HG03469 (cell line): Measurements from ENCODE around the gene RWDD2A.
"Not testable (repeated sequence)": the region's sequence is repeated elsewhere in the genome, so short reads cannot be mapped to it uniquely, and the experiment has no call there.

ENCODE experiments used
- ATAC-seq: cut with Tn5 transposase; IDR thresholded peaks from one replicate; pipeline ENCODE4 v1.9.1; 2021; ENCODE audit warnings: mild to moderate bottlenecking, moderate library complexity, moderate number of reproducible peaks; ENCODE audit not compliant: unreplicated experiment

The RWDD2A gene

DNA sequence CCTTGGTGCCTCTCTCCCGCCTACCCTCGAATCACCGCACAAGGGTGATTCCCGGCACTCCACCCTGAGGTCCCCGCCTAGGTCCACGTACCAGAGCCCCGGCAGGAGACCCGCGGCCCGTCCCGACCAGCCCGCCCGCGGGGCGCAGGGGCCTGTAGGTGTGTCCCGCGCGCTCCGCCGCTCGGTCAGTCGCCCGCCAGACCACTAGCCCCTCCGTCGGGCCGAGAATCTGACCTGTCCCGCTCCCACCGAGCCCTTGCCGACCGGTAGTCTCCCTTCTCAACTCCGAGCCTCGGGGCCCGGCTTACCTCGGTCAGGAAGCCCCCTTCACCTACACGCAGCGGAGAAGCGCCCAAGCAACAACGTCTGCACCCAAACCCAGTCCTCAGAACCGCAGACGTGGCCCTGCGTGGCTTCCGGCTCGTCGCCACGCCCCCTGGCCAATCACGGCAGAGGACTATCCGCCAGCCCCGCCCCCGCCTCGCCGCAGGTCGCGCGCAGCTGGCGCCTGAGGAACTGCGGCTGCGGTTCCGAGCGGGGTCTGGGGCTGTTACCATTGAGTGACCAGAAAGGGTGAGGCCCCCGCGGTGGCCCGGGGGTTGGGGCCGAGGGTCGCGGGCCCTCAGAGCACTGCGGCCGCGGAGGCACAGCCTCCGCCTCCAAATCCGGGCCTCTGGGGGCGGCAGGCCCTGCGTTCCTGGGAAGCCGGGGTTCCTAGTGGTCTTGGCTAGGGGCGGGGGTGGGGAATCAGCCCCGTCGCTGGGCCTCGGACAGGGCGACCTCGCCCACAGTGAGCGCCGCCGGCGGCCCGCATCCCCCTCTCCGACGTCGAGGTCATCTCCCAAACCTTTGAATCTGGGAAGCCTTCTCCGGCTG, at the start of gene RWDD2A, which contains the start of gene PGM3:
RWDD2A (plus strand) TSS at position 487 of the 876 bp plus-strand sequence. CDS start 1,095 bp downstream, outside the sequence.
PGM3 (minus strand) TSS at position 395 of the 876 bp plus-strand sequence. CDS start 2,253 bp downstream, outside the sequence.
- peak; percentile 99 for ATAC-seq

DNA sequence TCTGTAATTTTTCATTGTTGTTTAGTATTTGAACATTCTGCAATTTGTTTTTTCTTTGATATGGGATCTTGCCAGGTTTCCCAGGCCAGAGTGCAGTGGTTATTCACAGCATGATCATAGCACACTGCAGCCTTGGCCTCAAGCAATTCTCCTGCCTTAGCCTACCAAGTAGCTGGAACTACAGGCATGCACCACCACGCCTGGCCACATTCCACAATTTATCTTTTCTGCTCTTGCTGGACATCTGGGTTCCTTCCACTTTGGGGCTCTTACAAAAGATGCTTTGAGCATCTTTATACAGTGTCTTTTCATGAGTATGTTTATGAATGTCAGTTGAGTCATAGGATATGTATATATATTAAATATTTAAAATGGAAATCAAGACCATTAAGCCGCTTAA, 42.0 kb upstream of the RWDD2A start:
- no peak for ATAC-seq

DNA sequence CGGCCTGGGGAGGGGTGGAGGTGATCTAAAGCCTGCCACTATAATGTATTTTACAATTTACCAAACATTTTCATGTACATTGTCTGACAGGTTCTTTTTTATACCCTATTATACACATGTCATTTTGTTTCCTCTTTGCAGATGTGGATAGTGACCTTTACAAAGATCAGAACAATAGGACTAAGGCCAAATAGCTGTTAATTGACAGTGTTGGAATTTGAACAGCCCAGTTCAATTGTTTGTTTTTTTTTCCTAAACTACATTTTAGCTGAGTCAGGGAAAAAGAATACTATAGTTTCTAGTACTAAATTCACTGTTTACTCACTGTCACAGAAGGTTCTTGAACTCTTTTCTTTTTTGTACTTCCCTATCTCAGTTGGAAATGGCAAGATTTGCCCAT, 40.2 kb upstream of the RWDD2A start:
- no peak for ATAC-seq

DNA sequence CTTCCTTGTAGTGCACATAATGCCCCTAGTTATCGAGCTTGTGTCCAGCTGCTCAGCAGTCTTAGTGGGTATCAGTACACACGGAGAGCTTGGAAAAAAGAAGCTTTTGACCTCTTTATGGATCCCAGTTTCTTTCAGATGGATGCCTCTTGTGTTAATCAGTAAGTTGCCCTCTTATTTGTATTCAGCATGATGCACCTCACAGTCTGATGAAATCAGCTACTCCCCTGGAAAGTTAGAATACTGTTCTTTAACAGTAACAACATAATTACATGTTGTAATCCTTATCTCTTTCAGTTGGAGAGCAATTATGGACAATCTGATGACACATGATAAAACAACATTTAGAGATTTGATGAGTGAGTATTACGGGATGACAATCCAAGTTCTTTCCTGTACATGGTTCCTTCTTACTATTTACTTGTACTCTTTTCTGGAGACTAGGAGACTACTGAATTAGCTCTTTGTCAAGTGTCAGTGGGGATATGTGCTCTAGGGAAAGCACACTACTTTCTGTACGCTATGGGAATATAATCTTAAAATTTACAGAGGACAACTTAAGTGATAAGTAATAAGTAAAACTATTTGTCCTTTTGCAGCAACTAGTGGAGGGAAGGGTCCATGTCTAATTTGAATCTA, 39.2 kb upstream of the RWDD2A start:
- ATAC-seq: no peak

DNA sequence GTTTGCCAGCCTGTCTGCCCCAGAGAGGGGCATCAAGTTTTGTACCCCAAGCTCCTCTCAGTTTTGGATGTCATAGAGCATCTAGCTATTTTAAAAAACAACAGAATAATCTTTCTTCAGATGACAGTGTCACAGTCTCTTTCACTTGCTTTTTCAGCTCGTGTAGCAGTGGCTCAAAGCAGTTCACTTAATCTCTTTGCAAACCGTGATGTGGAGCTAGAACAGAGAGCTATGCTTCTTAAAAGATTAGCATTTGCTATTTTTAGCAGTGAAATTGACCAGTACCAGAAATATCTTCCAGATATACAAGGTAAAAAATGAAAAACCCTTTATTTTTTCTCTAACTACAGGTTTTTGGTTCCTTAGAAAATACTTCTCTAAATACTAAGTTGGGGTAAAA, 37.4 kb upstream of the RWDD2A start:
- ATAC-seq: no peak

DNA sequence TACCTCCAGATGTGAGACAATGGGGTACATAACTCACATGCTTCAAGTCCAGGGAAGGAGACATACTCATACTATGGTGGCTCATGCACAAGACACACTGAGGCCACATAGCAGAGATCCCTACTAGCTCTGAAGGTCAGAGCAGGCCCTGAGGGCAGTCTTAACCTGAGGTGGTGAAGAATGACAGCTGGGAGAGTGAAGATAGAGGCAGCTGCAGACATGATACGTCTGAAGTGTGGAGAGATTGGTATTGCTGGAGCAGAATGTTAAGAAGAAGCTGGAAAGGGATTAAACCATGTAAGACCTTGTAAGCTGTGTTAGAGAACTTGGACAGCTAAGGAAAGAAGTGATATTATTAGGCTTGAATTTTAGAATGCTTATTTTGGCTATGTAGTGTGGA, 33.0 kb upstream of the RWDD2A start:
- no peak for ATAC-seq

DNA sequence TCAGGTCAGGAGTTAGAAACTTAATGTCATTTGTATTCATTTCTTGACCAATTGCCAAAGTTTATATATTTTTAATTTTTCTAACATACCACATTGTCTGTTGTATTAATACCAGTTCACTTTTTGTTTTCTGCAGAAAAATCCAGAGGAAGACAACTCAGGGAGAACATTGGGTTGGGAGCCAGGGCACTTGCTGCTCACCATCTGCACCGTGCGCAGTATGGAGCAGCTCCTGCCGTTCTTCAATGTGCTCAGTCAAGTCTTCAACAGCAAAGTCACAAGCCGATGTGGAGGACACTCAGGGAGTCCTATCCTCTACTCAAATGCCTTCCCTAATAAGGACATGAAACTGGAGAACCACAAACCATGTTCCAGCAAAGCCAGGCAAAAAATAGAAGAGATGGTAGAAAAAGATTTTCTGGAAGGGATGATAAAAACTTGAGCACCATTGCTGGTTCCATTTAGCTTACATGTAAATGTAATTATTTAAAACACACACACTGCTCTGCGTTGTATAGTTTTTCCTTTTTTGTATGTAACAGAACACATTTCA, 25.4 kb upstream of the RWDD2A start:
- ATAC-seq: no peak

DNA sequence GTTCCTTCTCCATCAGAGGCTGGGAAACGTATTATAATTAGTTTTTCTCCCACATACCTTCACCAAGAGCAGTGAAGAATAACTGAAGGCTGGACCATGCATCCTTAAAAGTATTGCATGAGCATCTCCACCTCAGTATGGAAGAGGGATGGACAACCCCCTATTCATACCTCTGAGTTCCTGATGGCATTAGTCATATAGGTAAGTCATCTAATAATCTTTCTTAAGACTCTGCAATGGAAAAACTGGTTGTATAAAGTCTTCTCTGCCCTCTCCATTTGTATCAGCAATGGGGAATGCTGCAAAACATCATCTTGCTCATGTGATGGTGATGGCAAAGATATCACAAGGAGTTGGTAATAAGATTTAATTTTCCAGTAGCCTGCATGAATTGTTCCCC, 24.6 kb upstream of the RWDD2A start:
- no peak for ATAC-seq

DNA sequence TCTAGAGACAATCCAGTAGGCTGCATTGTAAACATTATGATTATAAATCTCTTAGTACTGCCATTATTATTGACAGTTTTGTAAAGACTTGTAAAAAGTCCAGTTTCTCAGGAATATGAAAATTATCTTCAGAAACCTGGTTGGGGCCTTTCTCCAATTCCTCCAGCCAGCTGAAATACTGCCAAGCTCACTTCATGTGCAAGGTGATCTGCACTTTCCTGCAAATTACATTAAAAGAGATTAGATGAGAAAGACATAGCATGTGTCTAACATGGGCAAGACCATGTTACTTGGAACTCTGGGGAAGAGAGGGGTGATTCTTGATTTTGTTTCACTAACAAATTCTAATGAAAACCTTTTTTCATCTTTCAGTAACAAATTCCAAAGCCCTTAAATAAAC, 24.1 kb upstream of the RWDD2A start:
- ATAC-seq: no peak

DNA sequence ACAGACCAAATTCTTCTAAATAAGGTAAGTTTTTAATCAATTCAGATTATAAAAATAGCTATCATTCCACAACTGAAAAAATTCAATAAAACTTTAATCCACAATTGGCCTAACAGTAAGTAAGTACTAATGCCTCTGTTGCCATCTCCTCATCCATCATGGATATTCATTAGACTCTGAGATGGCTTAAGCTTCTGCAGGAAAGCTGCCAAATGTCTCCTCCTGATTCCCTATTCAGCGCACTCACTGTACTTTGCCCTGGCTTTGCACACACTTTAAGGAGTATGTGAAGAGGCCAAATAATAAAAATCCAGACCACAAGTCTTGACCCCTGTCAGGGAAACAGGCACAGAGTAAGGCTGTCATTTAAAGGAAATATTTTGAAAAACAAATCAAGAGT, 23.6 kb upstream of the RWDD2A start:
- ATAC-seq: no peak

DNA sequence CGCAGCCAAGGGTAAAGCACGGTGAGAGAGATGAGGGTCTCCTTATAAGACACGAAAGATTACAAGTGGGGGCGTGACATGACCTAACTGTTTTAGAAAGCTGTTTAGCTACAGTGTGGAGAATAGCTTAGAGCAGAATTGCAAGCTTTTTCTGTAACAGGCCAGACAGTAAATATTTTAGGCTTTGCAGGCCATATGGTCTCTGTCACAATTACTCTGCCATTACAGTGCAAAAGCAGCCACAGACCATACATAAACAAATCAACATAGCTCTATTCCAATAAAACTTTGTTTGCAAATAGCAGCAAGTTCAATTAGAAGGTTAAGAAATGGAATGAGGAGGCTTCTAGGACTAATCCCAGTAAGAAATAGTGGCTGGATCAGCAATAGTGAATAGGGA, 16.9 kb upstream of the RWDD2A start:
- ATAC-seq: no peak

DNA sequence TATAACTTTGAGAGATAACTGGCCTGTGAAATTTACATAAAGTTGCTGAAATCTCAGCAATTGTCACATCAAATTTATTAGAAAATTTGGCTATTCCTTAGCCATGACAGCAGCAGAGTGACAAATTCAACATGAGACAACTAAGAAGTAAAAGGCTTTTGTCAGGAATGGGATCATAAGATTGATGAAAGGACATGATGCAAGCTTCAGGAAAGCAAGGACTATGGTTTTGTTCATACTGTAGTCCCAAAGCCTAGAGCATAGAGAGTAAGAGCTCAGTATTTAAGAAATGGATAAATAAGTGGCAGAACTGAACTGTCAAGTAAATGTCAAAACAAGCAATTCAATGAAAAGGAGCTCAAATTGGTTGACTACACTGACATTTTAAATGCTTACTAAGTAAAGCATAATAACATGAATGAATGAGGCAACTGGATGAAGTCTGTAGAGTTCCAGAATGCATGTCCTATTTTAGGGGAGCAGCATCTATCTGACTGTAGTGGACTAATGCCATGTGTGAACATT, 12.7 kb upstream of the RWDD2A start:
- ATAC-seq: no peak

DNA sequence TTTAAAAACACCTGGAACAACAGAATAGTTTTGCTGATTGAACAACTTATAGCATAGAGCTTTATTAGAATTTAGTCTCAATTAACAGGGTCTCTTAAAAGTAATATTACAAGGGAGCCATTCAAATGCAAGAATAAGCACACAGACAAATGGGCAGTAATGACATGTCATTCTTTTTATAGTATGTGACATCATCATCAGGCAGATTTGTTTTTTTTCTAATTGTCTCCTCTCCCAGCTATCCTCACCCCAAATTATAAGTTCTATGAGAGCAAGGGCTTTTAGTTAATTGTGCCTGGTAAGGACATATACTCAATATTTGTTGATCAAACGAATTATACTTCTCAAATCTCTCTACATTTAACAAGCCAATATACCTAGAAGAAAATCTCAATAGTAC, 11.0 kb upstream of the RWDD2A start:
- ATAC-seq: no peak

DNA sequence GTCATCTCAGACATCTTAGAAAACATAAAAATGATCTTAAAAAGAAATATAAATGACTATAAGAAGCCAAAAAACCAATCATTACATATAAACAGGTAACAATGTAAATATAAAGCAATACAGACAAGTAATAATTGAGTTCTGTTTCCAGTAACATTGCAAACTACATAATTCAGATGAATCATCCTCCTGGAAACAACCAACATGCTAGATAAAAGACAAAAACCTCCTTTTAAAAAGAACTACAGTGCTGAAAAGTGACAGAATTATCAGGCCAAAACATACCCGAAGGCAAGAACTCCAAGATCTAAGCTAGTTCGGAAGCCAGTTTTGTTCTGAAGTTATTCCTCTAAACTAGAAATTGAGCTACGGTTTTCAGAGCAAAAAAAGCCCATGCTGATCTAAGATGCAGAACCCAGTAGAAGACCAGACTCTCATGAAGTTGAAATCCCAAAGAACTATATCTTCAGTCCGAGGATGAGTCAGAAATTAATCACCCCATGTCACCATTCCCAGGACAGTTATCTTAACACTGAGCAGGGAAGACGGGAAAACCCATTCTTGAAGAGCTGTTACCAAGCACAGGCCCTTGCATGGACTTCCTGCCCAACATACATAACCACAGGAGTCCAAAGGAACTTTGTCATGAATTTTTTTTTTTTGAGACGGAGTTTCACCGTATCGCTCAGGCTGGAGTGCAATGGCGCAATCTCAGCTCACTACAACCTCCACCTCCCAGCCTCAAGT, 9.9 kb upstream of the RWDD2A start:
- ATAC-seq: no peak

DNA sequence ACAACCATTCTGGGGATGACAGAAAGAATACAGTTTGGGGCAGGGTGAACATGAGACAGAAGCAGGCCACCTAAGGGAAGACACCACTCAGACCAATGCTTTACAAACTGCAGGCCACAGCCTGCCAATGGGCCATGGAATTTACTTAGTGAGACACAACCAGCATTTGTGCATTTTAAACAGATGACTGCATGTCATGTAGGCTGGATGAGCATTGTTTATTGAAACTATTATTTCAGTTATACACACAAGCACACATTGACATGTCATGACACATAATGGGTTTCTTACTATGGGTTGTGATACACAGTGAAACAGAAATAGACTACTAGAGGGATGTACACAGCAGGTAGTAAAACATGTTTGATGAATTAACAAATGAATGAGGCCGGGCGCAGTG, 8.1 kb upstream of the RWDD2A start:
- ATAC-seq: no peak

DNA sequence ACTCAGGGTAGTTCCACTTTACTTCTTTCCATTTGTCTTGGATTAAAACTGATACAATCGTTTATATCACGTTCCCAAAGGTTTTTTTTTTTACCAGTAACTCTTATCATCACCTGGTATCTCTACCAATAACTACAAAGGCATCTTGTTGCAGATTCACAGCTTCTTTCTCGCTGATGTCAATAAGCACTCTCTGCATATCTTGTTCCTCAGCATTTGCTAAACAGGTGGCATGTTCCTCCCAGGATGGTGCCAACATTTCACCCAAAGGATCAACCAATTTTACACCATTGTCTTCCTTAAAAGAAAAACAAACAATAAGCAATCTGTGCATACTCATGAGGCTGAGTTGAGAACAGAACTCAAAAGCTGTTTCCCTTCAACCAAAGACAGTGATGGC, 4.7 kb upstream of the RWDD2A start:
- no peak for ATAC-seq

DNA sequence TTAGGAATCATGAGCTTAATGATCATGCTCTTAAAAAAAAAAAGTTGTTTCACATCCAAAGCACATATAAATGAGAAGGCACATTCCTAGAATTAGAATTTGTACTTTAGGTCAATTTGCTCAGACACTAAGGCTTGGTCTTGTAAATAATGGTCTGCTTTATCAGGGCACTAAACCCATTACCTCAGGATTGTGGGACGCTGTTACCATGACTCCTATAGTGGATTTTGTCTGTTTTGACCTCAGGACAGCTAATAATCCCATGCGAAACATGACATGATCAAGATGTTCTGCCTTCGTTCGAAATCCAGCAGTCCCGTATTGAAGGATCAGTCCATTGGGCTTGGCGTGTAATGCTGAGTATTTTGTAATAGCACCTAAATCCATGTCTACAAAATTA, 2.5 kb upstream of the RWDD2A start:
- ATAC-seq: no peak

DNA sequence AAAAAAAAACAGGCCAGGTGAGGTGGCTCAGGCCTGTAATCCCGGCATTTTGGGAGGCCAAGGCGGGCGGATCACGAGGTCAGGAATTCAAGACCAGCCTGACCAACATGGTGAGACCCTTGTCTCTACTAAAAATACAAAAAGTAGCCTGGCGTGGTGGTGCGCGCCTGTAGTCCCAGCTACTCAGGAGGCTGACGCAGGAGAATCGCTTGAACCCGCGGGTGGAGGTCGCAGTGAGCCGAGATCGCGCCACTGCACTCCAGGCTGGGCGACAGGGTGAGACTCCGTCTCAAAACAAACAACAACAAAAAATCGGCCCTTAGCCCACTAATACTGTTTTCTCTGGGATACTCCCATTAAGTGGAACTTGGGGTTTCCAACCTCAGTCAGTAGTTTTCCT, 1.2 kb upstream of the RWDD2A start:
- ATAC-seq: not testable (repeated sequence)

DNA sequence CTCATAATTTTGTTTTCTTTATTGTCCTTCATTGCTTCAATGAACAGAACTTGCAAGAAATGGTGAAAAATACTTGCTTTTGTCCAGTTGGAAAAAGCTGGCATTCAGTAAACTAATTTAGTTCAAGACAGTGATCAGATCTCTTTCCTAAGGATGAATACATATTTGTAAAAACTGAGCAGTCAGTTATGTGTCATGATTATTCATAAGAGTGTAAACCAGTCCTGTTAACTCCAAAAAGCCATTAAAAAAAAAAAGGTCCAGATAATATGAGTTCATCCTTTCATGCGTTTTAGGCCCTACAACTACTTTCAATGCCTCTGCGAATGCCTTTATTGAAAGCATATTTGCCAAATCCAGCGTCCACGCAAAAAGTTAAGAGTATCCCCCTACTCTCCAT, 701 bp upstream of the RWDD2A start:
- no peak for ATAC-seq

DNA sequence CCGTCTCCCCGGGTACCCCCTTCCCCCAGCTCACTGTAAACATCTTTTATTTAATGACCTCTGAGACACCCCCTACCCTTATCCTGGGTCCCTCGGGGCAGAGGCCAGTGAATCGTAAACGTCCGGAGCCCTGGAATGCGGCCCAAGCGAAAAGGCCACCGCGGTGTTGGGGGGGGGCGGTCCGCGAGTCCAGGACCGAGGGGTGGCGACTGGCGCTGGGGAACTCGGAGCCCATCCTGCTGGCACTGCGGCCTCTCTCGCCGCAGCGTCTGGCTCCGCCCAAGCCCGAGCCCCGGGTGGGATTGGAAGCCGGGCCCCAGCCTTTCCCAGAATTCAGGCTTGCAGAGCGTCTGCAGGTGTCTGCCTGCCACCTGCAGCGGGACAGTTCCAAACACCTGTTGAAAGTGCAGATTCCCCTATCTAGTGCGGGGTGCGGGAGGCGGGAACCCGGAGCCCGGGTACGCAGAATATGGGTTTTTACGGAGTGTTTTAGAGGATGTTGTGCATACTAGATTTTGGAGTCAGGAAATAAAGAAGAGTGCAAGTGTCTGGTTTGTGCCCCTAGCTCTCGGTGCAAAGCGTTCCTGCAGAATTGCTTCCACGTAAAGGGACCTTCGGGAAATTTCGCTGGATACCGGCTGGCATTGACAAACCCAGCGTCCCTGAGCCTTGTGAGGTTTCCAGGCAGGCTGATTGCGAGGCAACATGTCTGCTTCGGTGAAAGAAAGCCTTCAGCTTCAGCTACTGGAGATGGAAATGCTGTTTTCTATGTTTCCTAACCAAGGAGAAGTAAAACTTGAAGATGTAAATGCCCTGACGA, 800 bp downstream of the RWDD2A start:
- ATAC-seq: no peak
